ENCODE results near the gene INS.

Gene INS

GRCh38 chr11:2122222-2122906, 38.6 kb downstream of the INS start:
- H3K9ac ChIP-seq (ENCODE audit: low read length), result no peak overlapping the region
- H3K4me1 ChIP-seq (ENCODE audit: control insufficient read depth, low read depth, low read length), result no peaks in the 10 kb centered on the region
- no peak overlapping the region for H3K27ac ChIP-seq (ENCODE audit: low read length)
- H3K36me3 ChIP-seq (ENCODE audit: control insufficient read depth, low read depth, low read length), result no peaks in the 10 kb centered on the region
- peaks cover 8% of the 10 kb centered on the region for H3K27me3 ChIP-seq (ENCODE audit: control insufficient read depth, insufficient read depth, low read length)
- H3K4me3 ChIP-seq (ENCODE audit: low read length), result no peak overlapping the region
- H3K9me3 ChIP-seq (ENCODE audit: control insufficient read depth, low read depth, low read length), result no peaks in the 10 kb centered on the region

DNA sequence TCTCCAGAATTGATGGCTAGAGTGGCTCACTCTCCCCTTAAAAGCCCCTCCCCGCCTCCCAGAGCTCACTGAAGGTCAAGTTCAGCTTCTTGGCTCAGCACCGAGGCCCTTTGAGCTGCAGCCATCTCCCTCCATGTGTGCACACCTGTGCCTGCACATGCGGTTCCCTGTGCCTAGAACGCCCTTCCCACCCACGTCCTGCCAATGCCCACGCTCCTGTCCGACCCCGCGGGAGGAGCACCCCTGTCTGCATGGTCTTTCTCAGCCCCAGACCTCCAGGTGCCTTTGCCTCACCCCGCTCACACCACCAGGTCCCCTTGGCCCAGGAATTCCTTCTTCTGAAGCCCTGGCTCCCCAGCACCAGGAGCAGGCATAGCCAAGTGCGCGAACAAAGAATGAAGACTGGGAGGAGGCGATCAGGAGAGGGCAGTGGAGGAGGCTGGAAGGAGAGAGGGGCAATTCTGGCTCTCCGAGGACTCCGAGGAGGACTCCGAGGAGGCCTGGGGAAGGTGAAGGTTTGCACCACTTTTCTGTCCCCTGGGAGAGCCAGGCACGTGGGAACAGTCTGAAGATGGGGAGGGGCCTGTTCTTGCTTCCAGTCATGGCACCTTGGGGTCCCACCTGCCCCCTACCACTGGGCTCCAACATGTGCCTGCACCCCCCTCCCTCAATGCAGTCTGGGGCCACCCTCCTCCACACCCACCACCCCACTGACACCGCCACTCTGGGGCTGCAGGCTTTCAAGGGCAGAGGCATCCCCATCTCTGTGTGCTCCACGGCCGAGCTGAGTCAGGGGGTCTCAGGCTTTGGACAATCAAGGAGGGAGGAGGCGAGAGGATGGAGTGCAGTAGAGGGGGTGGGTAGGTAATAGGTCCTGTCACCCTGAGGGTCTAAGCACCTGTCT, 39.5 kb downstream of the INS start:
- H3K4me1 ChIP-seq (ENCODE audit: control insufficient read depth, low read depth, low read length), result no peaks in the 10 kb centered on the region
- H3K9ac ChIP-seq (ENCODE audit: low read length), result no peak overlapping the region
- H3K36me3 ChIP-seq (ENCODE audit: control insufficient read depth, low read depth, low read length), result no peaks in the 10 kb centered on the region
- H3K27me3 ChIP-seq (ENCODE audit: control insufficient read depth, insufficient read depth, low read length), result peaks cover 8% of the 10 kb centered on the region
- no peak overlapping the region for H3K4me3 ChIP-seq (ENCODE audit: low read length)
- H3K27ac ChIP-seq (ENCODE audit: low read length), result no peak overlapping the region
- peaks cover 2% of the 10 kb centered on the region for H3K9me3 ChIP-seq (ENCODE audit: control insufficient read depth, low read depth, low read length)

GRCh38 chr11:2120359-2121100, 40.5 kb downstream of the INS start:
- H3K27me3 ChIP-seq (ENCODE audit: control insufficient read depth, insufficient read depth, low read length), result peaks cover 8% of the 10 kb centered on the region
- H3K4me1 ChIP-seq (ENCODE audit: control insufficient read depth, low read depth, low read length), result no peaks in the 10 kb centered on the region
- no peak overlapping the region for H3K27ac ChIP-seq (ENCODE audit: low read length)
- H3K9me3 ChIP-seq (ENCODE audit: control insufficient read depth, low read depth, low read length), result peaks cover 5% of the 10 kb centered on the region
- no peak overlapping the region for H3K9ac ChIP-seq (ENCODE audit: low read length)
- no peaks in the 10 kb centered on the region for H3K36me3 ChIP-seq (ENCODE audit: control insufficient read depth, low read depth, low read length)
- H3K4me3 ChIP-seq (ENCODE audit: low read length), result no peak overlapping the region

GRCh38 chr11:2118677-2119076, 42.3 kb downstream of the INS start:
- H3K27ac ChIP-seq (ENCODE audit: low read length), result no peak overlapping the region
- no peak overlapping the region for H3K4me3 ChIP-seq (ENCODE audit: low read length)
- H3K9ac ChIP-seq (ENCODE audit: low read length), result no peak overlapping the region
- H3K4me1 ChIP-seq (ENCODE audit: control insufficient read depth, low read depth, low read length), result no peaks in the 10 kb centered on the region
- peaks cover 5% of the 10 kb centered on the region for H3K9me3 ChIP-seq (ENCODE audit: control insufficient read depth, low read depth, low read length)
- H3K27me3 ChIP-seq (ENCODE audit: control insufficient read depth, insufficient read depth, low read length), result peaks cover 8% of the 10 kb centered on the region
- no peaks in the 10 kb centered on the region for H3K36me3 ChIP-seq (ENCODE audit: control insufficient read depth, low read depth, low read length)

GRCh38 chr11:2116680-2117079, 44.3 kb downstream of the INS start:
- no peak overlapping the region for H3K27ac ChIP-seq (ENCODE audit: low read length)
- peaks cover 5% of the 10 kb centered on the region for H3K27me3 ChIP-seq (ENCODE audit: control insufficient read depth, insufficient read depth, low read length)
- no peaks in the 10 kb centered on the region for H3K4me1 ChIP-seq (ENCODE audit: control insufficient read depth, low read depth, low read length)
- no peaks in the 10 kb centered on the region for H3K36me3 ChIP-seq (ENCODE audit: control insufficient read depth, low read depth, low read length)
- H3K9me3 ChIP-seq (ENCODE audit: control insufficient read depth, low read depth, low read length), result peaks cover 5% of the 10 kb centered on the region
- no peak overlapping the region for H3K9ac ChIP-seq (ENCODE audit: low read length)
- H3K4me3 ChIP-seq (ENCODE audit: low read length), result no peak overlapping the region

DNA sequence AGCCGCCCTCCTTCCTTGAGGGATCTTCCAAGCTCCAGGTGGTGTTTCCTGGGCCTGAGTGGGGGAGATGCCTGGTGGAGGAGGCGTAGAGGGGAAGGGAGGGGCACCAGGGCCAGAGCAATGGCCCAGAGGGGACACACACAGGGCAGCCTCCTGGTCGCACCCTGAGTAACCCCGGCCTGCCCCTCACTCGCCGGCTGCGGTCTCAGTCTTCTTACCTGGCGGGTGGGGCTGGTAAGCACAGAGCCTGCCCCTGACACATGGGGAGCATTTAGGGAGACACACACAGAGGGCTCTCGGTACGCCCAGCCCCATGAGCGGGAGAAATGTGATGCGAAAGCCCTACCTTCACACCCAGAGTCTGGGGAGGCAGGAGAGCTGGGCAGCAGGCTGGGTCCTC, 45.7 kb downstream of the INS start:
- no peaks in the 10 kb centered on the region for H3K36me3 ChIP-seq (ENCODE audit: control insufficient read depth, low read depth, low read length)
- no peaks in the 10 kb centered on the region for H3K4me1 ChIP-seq (ENCODE audit: control insufficient read depth, low read depth, low read length)
- H3K9ac ChIP-seq (ENCODE audit: low read length), result no peak overlapping the region
- no peak overlapping the region for H3K4me3 ChIP-seq (ENCODE audit: low read length)
- H3K27me3 ChIP-seq (ENCODE audit: control insufficient read depth, insufficient read depth, low read length), result no peaks in the 10 kb centered on the region
- no peak overlapping the region for H3K27ac ChIP-seq (ENCODE audit: low read length)
- peaks cover 5% of the 10 kb centered on the region for H3K9me3 ChIP-seq (ENCODE audit: control insufficient read depth, low read depth, low read length)

GRCh38 chr11:2114430-2115241, 46.4 kb downstream of the INS start:
- H3K9me3 ChIP-seq (ENCODE audit: control insufficient read depth, low read depth, low read length), result peaks cover 5% of the 10 kb centered on the region
- no peak overlapping the region for H3K27ac ChIP-seq (ENCODE audit: low read length)
- no peaks in the 10 kb centered on the region for H3K4me1 ChIP-seq (ENCODE audit: control insufficient read depth, low read depth, low read length)
- no peaks in the 10 kb centered on the region for H3K27me3 ChIP-seq (ENCODE audit: control insufficient read depth, insufficient read depth, low read length)
- H3K9ac ChIP-seq (ENCODE audit: low read length), result no peak overlapping the region
- H3K4me3 ChIP-seq (ENCODE audit: low read length), result no peak overlapping the region
- H3K36me3 ChIP-seq (ENCODE audit: control insufficient read depth, low read depth, low read length), result no peaks in the 10 kb centered on the region

DNA sequence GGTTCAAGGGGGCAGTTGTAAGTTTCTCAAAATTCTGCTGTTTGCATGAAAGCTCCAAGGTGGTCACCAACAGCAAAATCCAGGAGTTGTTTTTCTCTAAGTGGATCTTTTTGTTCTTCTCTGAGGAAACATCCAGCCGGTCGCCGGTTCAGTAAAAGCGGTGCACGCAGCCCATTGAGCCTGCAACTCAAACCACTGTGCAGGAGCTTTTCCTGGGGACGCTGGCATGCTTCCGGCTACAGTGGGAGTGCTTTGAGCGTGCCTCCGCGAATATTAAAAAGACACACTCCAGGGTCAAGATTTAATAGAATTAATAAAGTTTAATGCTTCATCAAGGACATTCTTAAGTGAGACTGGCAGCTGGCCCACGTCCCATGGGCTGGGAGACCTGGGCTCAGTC, 47.2 kb downstream of the INS start:
- Histone ChIP-seq H3K4me1 (ENCODE audit: control insufficient read depth, low read depth, low read length) (no peaks in the 10 kb centered on the region), H3K4me3 (ENCODE audit: low read length) (no peak overlapping the region), H3K9ac (ENCODE audit: low read length) (no peak overlapping the region), H3K27me3 (ENCODE audit: control insufficient read depth, insufficient read depth, low read length) (no peaks in the 10 kb centered on the region), H3K36me3 (ENCODE audit: control insufficient read depth, low read depth, low read length) (no peaks in the 10 kb centered on the region), H3K27ac (ENCODE audit: low read length) (no peak overlapping the region), H3K9me3 (ENCODE audit: control insufficient read depth, low read depth, low read length) (peaks cover 5% of the 10 kb centered on the region)

DNA sequence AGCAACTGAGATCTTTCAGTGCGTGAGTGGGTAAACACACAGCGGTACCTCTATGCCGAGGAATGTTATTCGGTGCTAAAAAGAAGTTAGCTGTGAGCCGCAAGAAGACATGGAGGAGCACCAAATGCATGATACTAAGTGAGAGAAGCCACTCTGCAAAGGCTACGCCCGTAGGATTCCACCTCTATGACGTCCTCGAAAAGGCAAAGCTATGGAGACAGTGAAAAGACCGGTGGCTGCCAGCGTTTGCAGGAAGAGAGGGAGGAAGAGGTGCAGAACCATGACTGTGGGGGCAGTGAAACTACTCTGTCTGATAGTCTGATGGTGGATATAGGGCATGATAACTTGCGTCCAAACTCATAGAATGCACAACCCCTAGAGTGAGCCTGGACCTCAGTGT, 50.5 kb downstream of the INS start:
- Histone ChIP-seq H3K4me1 (ENCODE audit: control insufficient read depth, low read depth, low read length) (no peaks in the 10 kb centered on the region), H3K27me3 (ENCODE audit: control insufficient read depth, insufficient read depth, low read length) (no peaks in the 10 kb centered on the region), H3K9ac (ENCODE audit: low read length) (no peak overlapping the region), H3K4me3 (ENCODE audit: low read length) (no peak overlapping the region), H3K36me3 (ENCODE audit: control insufficient read depth, low read depth, low read length) (no peaks in the 10 kb centered on the region), H3K27ac (ENCODE audit: low read length) (no peak overlapping the region), H3K9me3 (ENCODE audit: control insufficient read depth, low read depth, low read length) (no peaks in the 10 kb centered on the region)
